Hepatocyte (in vitro differentiated cells): Measurements from ENCODE around the gene KCNMA1. TPM values are rescaled to one million over a fixed set of nuclear protein-coding genes. Genes with fewer than 3 reads are reported as not detected.

Experiments used
- DNase-seq: peaks from one replicate; pipeline ENCODE4 v3.0.0-alpha.2; 2016; ENCODE audit warnings: low spot score
- H2AFZ ChIP-seq: fragments of 200-600 bp; sonication (generic); 2 replicates; pipeline ENCODE4 v1.6.0; 2016; ENCODE audit warnings: antibody characterized with exemption, mild to moderate bottlenecking
- H3K27ac ChIP-seq: fragments of 200-600 bp; sonication (generic); 2 replicates; pipeline ENCODE4 v1.5.1; 2016; ENCODE audit warnings: mild to moderate bottlenecking
- H3K27me3 ChIP-seq: fragments of 200-600 bp; sonication (generic); 2 replicates; pipeline ENCODE4 v1.6.1; 2016
- H3K36me3 ChIP-seq: fragments of 200-600 bp; sonication (generic); replicated peaks from 2 replicates; pipeline ENCODE4 v1.5.1; 2016; ENCODE audit warnings: low read depth; ENCODE audit not compliant: insufficient read depth
- H3K4me1 ChIP-seq: fragments of 200-600 bp; sonication (generic); 2 replicates; pipeline ENCODE4 v1.5.1; 2016; ENCODE audit warnings: mild to moderate bottlenecking, moderate library complexity; ENCODE audit not compliant: insufficient read depth
- H3K4me2 ChIP-seq: fragments of 200-600 bp; sonication (generic); 2 replicates; pipeline ENCODE4 v1.6.0; 2016
- H3K4me3 ChIP-seq: fragments of 200-600 bp; sonication (generic); 2 replicates; pipeline ENCODE4 v1.5.1; 2016; ENCODE audit warnings: mild to moderate bottlenecking
- H3K79me2 ChIP-seq: fragments of 200-600 bp; sonication (generic); 2 replicates; pipeline ENCODE4 v1.6.0; 2017; ENCODE audit warnings: mild to moderate bottlenecking
- H3K9me2 ChIP-seq: fragments of 200-600 bp; sonication (generic); replicated peaks from 2 replicates; pipeline ENCODE4 v1.6.0; 2017; ENCODE audit warnings: mild to moderate bottlenecking; ENCODE audit not compliant: insufficient read depth
- H3K9me3 ChIP-seq: fragments of 200-600 bp; sonication (generic); 2 replicates; pipeline ENCODE4 v1.5.1; 2016; ENCODE audit warnings: low read depth, mild to moderate bottlenecking
- H4K20me1 ChIP-seq: fragments of 200-600 bp; sonication (generic); 2 replicates; pipeline ENCODE4 v1.6.0; 2016; ENCODE audit warnings: mild to moderate bottlenecking; ENCODE audit not compliant: insufficient read depth, poor library complexity, severe bottlenecking
- CTCF ChIP-seq: fragments of 200-600 bp; sonication (generic); IDR thresholded peaks from 2 replicates; pipeline ENCODE4 v1.5.1; 2016; ENCODE audit warnings: antibody characterized with exemption, mild to moderate bottlenecking; ENCODE audit not compliant: poor library complexity
- EZH2 ChIP-seq: fragments of 200-600 bp; sonication (generic); IDR thresholded peaks from 2 replicates; pipeline ENCODE4 v1.6.1; 2016; ENCODE audit warnings: antibody characterized with exemption, mild to moderate bottlenecking, borderline replicate concordance
- EZH2phosphoT487 ChIP-seq: fragments of 200-600 bp; sonication (generic); IDR thresholded peaks from one replicate; pipeline ENCODE4 v1.6.1; 2018; ENCODE audit warnings: antibody characterized with exemption, mild to moderate bottlenecking, low read depth, moderate library complexity; ENCODE audit not compliant: unreplicated experiment, severe bottlenecking
- WGBS: methylation state at CpG from one replicate; pipeline ENCODE4 v1.1.6; 2016; ENCODE audit warnings: low lambda C conversion rate; ENCODE audit errors: missing lambda C conversion rate; 5-methylcytosine and 5-hydroxymethylcytosine counted together
- polyA plus RNA-seq: library from polyadenylated mRNA; unstranded; fragments of >200 nt; fragmentation: Nextera tagmentation; extraction: Ambion mirVana; gene quantifications from 2 replicates; pipeline ENCODE4 v1.2.1, GENCODE V29; 2016
- total RNA-seq: library from RNA; depleted of rRNA; stranded (reverse); fragments of >200 nt; gene quantifications from 2 replicates; pipeline ENCODE4 v1.2.3, GENCODE V29; 2014

The KCNMA1 gene
- total and polyA plus RNA-seq, 2 experiments from 2014 or later, result 42.6 to 73.3 TPM

- no peak for TF ChIP-seq CTCF
- TF ChIP-seq EZH2, result no peak
- TF ChIP-seq EZH2phosphoT487, result no peak
- Histone ChIP-seq H3K4me2 (no peak overlapping the region), H3K9me3 (no peaks in the 10 kb centered on the region), H3K36me3 (no peaks in the 10 kb centered on the region), H3K27me3 (no peaks in the 10 kb centered on the region), H3K27ac (no peak overlapping the region), H3K4me1 (no peaks in the 10 kb centered on the region), H3K79me2 (no peaks in the 10 kb centered on the region), H3K9me2 (no peaks in the 10 kb centered on the region), H3K4me3 (no peak overlapping the region), H2AFZ (no peak overlapping the region), H4K20me1 (no peaks in the 10 kb centered on the region)
- 93% methylated on average over 4 of the region's 4 CpGs for WGBS
- no peak for DNase-seq
Observed at GRCh38 chr10:77034240-77034639, 603.4 kb downstream of the KCNMA1 start.

- Histone ChIP-seq H3K36me3 (no peaks in the 10 kb centered on the region), H3K9me2 (no peaks in the 10 kb centered on the region), H3K4me3 (no peak overlapping the region), H3K4me2 (no peak overlapping the region), H3K79me2 (no peaks in the 10 kb centered on the region), H3K27me3 (no peaks in the 10 kb centered on the region), H3K9me3 (no peaks in the 10 kb centered on the region), H4K20me1 (no peaks in the 10 kb centered on the region), H3K4me1 (no peaks in the 10 kb centered on the region), H2AFZ (no peak overlapping the region), H3K27ac (no peak overlapping the region)
- TF ChIP-seq EZH2, result no peak
- no peak for TF ChIP-seq EZH2phosphoT487
- no peak for TF ChIP-seq CTCF
- 88% methylated on average over 1 of the region's 1 CpG for WGBS
- DNase-seq, result no peak
Observed at GRCh38 chr10:77032188-77032570, 605.4 kb downstream of the KCNMA1 start.

GRCh38 chr10:77031531-77032187 is 605.9 kb downstream of the KCNMA1 start:
- DNase-seq, result no peak
- 57% methylated on average over 1 of the region's 1 CpG for WGBS
- H2AFZ ChIP-seq, result no peak overlapping the region

More at GRCh38 chr10:77031531-77032187, 605.9 kb downstream of the KCNMA1 start:
- Histone ChIP-seq H3K9me3 (no peaks in the 10 kb centered on the region), H3K4me1 (no peaks in the 10 kb centered on the region), H3K4me3 (no peak overlapping the region), H3K27ac (no peak overlapping the region), H3K79me2 (no peaks in the 10 kb centered on the region), H3K4me2 (no peak overlapping the region), H3K9me2 (no peaks in the 10 kb centered on the region), H4K20me1 (no peaks in the 10 kb centered on the region), H3K27me3 (no peaks in the 10 kb centered on the region), H3K36me3 (no peaks in the 10 kb centered on the region)
- TF ChIP-seq EZH2 (no peak), EZH2phosphoT487 (no peak), CTCF (no peak)
